Central memory CD8-positive, alpha-beta T cell (primary cell): ENCODE results near the gene DCP1B.
A peak's percentile ranks its signal among the peaks of the same experiment; 100 is the strongest.

Source experiments
- ATAC-seq: fragments of 150-1000 bp; cut with Tn5 transposase; replicated peaks from 2 replicates; pipeline ENCODE4 v1.10.0; 2022; ENCODE audit warnings: mild to moderate bottlenecking, moderate FRiP score, moderate number of reproducible peaks; ENCODE audit not compliant: poor library complexity, severe bottlenecking; ENCODE audit errors: extremely low read depth
- DNase-seq, 2 donors: peaks; one replicate each; pipeline ENCODE4 v3.0.0; 2021; ENCODE audit warnings: low spot score in 2 of 2
- H3K27ac Mint-ChIP-seq: one replicate; pipeline ENCODE4 v1.8.0; 2022; ENCODE audit warnings: low read depth, mild to moderate bottlenecking, moderate library complexity, mixed read lengths
- H3K27me3 Mint-ChIP-seq: one replicate; pipeline ENCODE4 v1.8.0; 2022; ENCODE audit warnings: mixed read lengths
- H3K36me3 Mint-ChIP-seq: one replicate; pipeline ENCODE4 v1.8.0; 2022; ENCODE audit warnings: mild to moderate bottlenecking, moderate library complexity, mixed read lengths; ENCODE audit not compliant: insufficient read depth
- H3K4me1 Mint-ChIP-seq: one replicate; pipeline ENCODE4 v1.8.0; 2022; ENCODE audit warnings: mixed read lengths
- H3K4me3 Mint-ChIP-seq: one replicate; pipeline ENCODE4 v1.8.0; 2022; ENCODE audit warnings: mild to moderate bottlenecking, moderate library complexity, mixed read lengths
- H3K9me3 Mint-ChIP-seq: one replicate; pipeline ENCODE4 v1.8.0; 2022; ENCODE audit warnings: mixed read lengths

The DCP1B gene

GRCh38 chr12:1904875-1905274, 99.4 kb downstream of the DCP1B start:
- H3K36me3 Mint-ChIP-seq, result no peaks in the 10 kb centered on the region
- no peak for DNase-seq
- H3K4me1 Mint-ChIP-seq, result peaks cover 5% of the 10 kb centered on the region
- H3K27ac Mint-ChIP-seq, result no peak overlapping the region
- H3K9me3 Mint-ChIP-seq, result peaks cover 26% of the 10 kb centered on the region
- ATAC-seq, result no peak
- no peak overlapping the region for H3K4me3 Mint-ChIP-seq
- H3K27me3 Mint-ChIP-seq, result peaks cover 49% of the 10 kb centered on the region

- Mint-ChIP-seq H3K4me3 (no peak overlapping the region), H3K36me3 (no peaks in the 10 kb centered on the region), H3K27ac (no peak overlapping the region), H3K27me3 (peaks cover 81% of the 10 kb centered on the region), H3K4me1 (no peaks in the 10 kb centered on the region), H3K9me3 (peaks cover 11% of the 10 kb centered on the region)
- DNase-seq (peak in 1 of 2 donors; percentile 3), ATAC-seq (no peak)
Measured at GRCh38 chr12:1896964-1897363, 107.3 kb downstream of the DCP1B start.
